HepG2 (cell line): Measurements from ENCODE around the gene SYTL1. TPM values are rescaled to one million over a fixed set of nuclear protein-coding genes. Genes with fewer than 3 reads are reported as not detected.

Experiments used
- MAF1 ChIP-seq: sonication (generic); formaldehyde crosslinking; IDR thresholded peaks from 2 replicates; pipeline ENCODE4 v1.5.0; 2020; ENCODE audit warnings: missing genetic modification reagents, borderline replicate concordance
- MATR3 ChIP-seq: sonication (generic); formaldehyde crosslinking; IDR thresholded peaks from 2 replicates; pipeline ENCODE4 v1.4.0; 2020; ENCODE audit warnings: missing genetic modification reagents
- NFIC ChIP-seq: IDR thresholded peaks from 2 replicates; pipeline ENCODE4 v1.6.1; 2012; ENCODE audit warnings: mild to moderate bottlenecking, low read length, inconsistent platforms
- PRPF4 ChIP-seq: fragments of 200-400 bp; formaldehyde crosslinking; IDR thresholded peaks from 2 replicates; pipeline ENCODE4 v1.6.1; 2016; ENCODE audit warnings: low read length, low read depth; ENCODE audit not compliant: poor library complexity, severe bottlenecking
- SIN3B ChIP-seq: fragments of 150-350 bp; IDR thresholded peaks from 2 replicates; pipeline ENCODE4 v1.6.1; 2014; ENCODE audit warnings: low read length
- SNAPC2 ChIP-seq: sonication (generic); formaldehyde crosslinking; IDR thresholded peaks from 2 replicates; pipeline ENCODE4 v1.8.1; 2022; ENCODE audit warnings: mild to moderate bottlenecking, missing genetic modification reagents
- SP4 ChIP-seq: sonication (generic); formaldehyde crosslinking; IDR thresholded peaks from 2 replicates; pipeline ENCODE4 v1.8.1; 2023; ENCODE audit warnings: mild to moderate bottlenecking, missing genetic modification reagents
- ZNF180 ChIP-seq: sonication (generic); formaldehyde crosslinking; IDR thresholded peaks from 2 replicates; pipeline ENCODE4 v1.4.0; 2020; ENCODE audit warnings: low read depth, missing genetic modification reagents, borderline replicate concordance
- ZNF33A ChIP-seq: sonication (generic); formaldehyde crosslinking; IDR thresholded peaks from 2 replicates; pipeline ENCODE4 v1.5.1; 2020; ENCODE audit warnings: missing genetic modification reagents, mild to moderate bottlenecking, moderate library complexity, borderline replicate concordance
- polyA plus RNA-seq, 8 experiments: library from polyadenylated mRNA; depleted of rRNA in 3 of 8; stranded (reverse) in 7 of 8; unstranded in 1 of 8; fragments of >200 nt; fragmentation: Illumina TruSeq in 4 of 8; extraction: Trizol in 4 of 8; gene quantifications; 2 replicates each; pipeline versions ENCODE4 v1.2.1 to v1.2.3, GENCODE V29; 2011 to 2016; ENCODE audit warnings: low read depth in 4 of 8, missing spikeins in 1 of 8, mixed read lengths in 1 of 8; ENCODE audit not compliant: insufficient read depth in 1 of 8
- total RNA-seq, 5 experiments: library from RNA; depleted of rRNA; stranded (reverse); fragments of >200 nt; fragmentation: Illumina TruSeq; extraction: Trizol; gene quantifications; 2 replicates each; pipeline ENCODE4 v1.2.3, GENCODE V29; 2016; ENCODE audit warnings: low read depth in 1 of 5
- TF ChIP-seq, protein P1 (sequence below): sonication (generic); formaldehyde crosslinking; IDR thresholded peaks from 2 replicates; pipeline ENCODE4 v1.9.0; 2022; ENCODE audit warnings: missing genetic modification reagents, mild to moderate bottlenecking, borderline replicate concordance
- TF ChIP-seq, protein P2 (sequence below): sonication (generic); formaldehyde crosslinking; IDR thresholded peaks from 2 replicates; pipeline ENCODE4 v1.4.0; 2020; ENCODE audit warnings: mild to moderate bottlenecking, missing genetic modification reagents
- TF ChIP-seq, protein P3 (sequence below): sonication (generic); formaldehyde crosslinking; conservative IDR thresholded peaks from 2 replicates; pipeline ENCODE4 v1.4.0; 2020; ENCODE audit warnings: missing genetic modification reagents
- TF ChIP-seq, protein P4 (sequence below): conservative IDR thresholded peaks from 2 replicates; pipeline ENCODE4 v1.6.1; 2018; ENCODE audit warnings: missing genetic modification reagents
- TF ChIP-seq, protein P5 (sequence below): sonication (generic); formaldehyde crosslinking; conservative IDR thresholded peaks from 2 replicates; pipeline ENCODE4 v1.4.0; 2020; ENCODE audit warnings: missing genetic modification reagents
- TF ChIP-seq, protein P6 (sequence below): sonication (generic); formaldehyde crosslinking; IDR thresholded peaks from 2 replicates; pipeline ENCODE4 v1.8.0; 2022; ENCODE audit warnings: missing genetic modification reagents, mild to moderate bottlenecking, inconsistent platforms, borderline replicate concordance
- TF ChIP-seq, protein P7 (sequence below): IDR thresholded peaks from 2 replicates; pipeline ENCODE4 v1.6.1; 2012; ENCODE audit warnings: inconsistent platforms

Gene SYTL1
- total and polyA plus RNA-seq, 2 of the 13 experiments (the other 11 are each of a cell fraction or from before 2014, with no cell fraction given) = 11.1 to 17.8 TPM

DNA sequence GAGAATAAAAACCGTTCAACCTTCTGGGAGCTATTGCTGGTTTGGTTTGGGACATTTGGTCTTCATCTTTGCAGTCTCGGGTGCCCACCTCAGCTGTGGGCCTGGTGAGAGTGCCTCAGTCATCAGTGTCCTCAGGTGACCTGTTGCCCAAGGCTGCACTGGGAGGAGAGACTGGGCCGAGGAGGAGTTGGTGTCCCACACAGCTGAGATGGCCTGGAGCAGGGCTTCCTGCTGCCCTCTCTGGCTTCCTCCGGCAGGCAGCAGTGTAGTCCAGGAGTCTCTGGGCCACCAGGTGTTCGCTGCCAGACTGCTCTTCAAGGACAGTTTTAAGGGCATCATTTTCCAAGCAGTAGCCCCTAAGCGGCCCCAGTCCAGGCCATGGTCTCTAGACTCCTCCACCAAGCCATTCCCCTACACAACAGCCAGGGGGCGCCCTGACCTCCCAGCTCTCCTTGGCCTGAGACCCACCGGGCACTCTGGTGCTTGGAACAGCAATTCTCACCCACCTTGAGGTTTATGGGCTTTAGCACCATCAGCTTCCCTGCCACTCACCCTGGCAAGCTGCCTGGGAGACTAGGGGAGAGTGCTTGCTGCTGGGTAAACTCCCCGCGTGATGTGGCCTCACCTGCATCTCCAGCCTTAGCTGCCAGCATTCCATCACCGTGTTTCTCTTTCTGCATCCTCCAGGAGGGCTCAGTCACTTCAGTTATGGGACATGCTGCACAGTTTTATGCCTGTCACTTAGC lies 9.1 kb upstream of the SYTL1 start (continued):
- TF ChIP-seq, protein P1, sequence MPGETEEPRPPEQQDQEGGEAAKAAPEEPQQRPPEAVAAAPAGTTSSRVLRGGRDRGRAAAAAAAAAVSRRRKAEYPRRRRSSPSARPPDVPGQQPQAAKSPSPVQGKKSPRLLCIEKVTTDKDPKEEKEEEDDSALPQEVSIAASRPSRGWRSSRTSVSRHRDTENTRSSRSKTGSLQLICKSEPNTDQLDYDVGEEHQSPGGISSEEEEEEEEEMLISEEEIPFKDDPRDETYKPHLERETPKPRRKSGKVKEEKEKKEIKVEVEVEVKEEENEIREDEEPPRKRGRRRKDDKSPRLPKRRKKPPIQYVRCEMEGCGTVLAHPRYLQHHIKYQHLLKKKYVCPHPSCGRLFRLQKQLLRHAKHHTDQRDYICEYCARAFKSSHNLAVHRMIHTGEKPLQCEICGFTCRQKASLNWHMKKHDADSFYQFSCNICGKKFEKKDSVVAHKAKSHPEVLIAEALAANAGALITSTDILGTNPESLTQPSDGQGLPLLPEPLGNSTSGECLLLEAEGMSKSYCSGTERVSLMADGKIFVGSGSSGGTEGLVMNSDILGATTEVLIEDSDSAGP (CRISPR knock-in tag) = no peak
- TF ChIP-seq SIN3B (no peak), SNAPC2 (CRISPR knock-in tag) (no peak), MAF1 (CRISPR knock-in tag) (no peak), NFIC (no peak), ZNF33A (CRISPR knock-in tag) (no peak), ZNF180 (CRISPR knock-in tag) (no peak), SP4 (CRISPR knock-in tag) (no peak), MATR3 (CRISPR knock-in tag) (no peak), PRPF4 (no peak)
- TF ChIP-seq, protein P2, sequence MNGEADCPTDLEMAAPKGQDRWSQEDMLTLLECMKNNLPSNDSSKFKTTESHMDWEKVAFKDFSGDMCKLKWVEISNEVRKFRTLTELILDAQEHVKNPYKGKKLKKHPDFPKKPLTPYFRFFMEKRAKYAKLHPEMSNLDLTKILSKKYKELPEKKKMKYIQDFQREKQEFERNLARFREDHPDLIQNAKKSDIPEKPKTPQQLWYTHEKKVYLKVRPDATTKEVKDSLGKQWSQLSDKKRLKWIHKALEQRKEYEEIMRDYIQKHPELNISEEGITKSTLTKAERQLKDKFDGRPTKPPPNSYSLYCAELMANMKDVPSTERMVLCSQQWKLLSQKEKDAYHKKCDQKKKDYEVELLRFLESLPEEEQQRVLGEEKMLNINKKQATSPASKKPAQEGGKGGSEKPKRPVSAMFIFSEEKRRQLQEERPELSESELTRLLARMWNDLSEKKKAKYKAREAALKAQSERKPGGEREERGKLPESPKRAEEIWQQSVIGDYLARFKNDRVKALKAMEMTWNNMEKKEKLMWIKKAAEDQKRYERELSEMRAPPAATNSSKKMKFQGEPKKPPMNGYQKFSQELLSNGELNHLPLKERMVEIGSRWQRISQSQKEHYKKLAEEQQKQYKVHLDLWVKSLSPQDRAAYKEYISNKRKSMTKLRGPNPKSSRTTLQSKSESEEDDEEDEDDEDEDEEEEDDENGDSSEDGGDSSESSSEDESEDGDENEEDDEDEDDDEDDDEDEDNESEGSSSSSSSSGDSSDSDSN (CRISPR knock-in tag) = no peak
- TF ChIP-seq, protein P3, sequence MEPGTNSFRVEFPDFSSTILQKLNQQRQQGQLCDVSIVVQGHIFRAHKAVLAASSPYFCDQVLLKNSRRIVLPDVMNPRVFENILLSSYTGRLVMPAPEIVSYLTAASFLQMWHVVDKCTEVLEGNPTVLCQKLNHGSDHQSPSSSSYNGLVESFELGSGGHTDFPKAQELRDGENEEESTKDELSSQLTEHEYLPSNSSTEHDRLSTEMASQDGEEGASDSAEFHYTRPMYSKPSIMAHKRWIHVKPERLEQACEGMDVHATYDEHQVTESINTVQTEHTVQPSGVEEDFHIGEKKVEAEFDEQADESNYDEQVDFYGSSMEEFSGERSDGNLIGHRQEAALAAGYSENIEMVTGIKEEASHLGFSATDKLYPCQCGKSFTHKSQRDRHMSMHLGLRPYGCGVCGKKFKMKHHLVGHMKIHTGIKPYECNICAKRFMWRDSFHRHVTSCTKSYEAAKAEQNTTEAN (CRISPR knock-in tag) = no peak
- TF ChIP-seq, protein P4, sequence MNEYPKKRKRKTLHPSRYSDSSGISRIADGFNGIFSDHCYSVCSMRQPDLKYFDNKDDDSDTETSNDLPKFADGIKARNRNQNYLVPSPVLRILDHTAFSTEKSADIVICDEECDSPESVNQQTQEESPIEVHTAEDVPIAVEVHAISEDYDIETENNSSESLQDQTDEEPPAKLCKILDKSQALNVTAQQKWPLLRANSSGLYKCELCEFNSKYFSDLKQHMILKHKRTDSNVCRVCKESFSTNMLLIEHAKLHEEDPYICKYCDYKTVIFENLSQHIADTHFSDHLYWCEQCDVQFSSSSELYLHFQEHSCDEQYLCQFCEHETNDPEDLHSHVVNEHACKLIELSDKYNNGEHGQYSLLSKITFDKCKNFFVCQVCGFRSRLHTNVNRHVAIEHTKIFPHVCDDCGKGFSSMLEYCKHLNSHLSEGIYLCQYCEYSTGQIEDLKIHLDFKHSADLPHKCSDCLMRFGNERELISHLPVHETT (CRISPR knock-in tag) = no peak
- TF ChIP-seq, protein P5, sequence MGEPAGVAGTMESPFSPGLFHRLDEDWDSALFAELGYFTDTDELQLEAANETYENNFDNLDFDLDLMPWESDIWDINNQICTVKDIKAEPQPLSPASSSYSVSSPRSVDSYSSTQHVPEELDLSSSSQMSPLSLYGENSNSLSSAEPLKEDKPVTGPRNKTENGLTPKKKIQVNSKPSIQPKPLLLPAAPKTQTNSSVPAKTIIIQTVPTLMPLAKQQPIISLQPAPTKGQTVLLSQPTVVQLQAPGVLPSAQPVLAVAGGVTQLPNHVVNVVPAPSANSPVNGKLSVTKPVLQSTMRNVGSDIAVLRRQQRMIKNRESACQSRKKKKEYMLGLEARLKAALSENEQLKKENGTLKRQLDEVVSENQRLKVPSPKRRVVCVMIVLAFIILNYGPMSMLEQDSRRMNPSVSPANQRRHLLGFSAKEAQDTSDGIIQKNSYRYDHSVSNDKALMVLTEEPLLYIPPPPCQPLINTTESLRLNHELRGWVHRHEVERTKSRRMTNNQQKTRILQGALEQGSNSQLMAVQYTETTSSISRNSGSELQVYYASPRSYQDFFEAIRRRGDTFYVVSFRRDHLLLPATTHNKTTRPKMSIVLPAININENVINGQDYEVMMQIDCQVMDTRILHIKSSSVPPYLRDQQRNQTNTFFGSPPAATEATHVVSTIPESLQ (CRISPR knock-in tag) = no peak
- TF ChIP-seq, protein P6, sequence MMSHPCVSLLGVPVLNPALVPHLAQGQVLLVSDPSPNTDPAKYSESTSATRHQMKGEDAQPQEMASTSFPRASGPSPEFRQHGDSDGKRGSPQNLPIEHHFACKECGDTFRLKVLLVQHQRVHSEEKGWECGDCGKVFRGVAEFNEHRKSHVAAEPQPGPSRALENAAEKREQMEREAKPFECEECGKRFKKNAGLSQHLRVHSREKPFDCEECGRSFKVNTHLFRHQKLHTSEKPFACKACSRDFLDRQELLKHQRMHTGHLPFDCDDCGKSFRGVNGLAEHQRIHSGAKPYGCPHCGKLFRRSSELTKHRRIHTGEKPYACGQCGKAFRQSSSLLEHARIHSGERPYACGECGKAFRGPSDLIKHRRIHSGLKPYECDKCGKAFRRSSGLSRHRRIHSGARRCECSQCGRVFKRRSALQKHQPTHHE = no peak
- TF ChIP-seq, protein P7, sequence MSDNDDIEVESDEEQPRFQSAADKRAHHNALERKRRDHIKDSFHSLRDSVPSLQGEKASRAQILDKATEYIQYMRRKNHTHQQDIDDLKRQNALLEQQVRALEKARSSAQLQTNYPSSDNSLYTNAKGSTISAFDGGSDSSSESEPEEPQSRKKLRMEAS = 0 out of 2 replicates have a peak, but pooled peaks have one; percentile 6
